Fibroblast of lung (primary cell): ENCODE measurements around the gene CENPX. TPM values are rescaled to one million over a fixed set of nuclear protein-coding genes. Genes with fewer than 3 reads are reported as not detected.

Source experiments
- DNase-seq, 2 donors: peaks; one replicate each; pipeline versions ENCODE4 v3.0.0 to v3.0.0-alpha.2; 2010; ENCODE audit warnings: low read depth in 2 of 2
- H2AFZ ChIP-seq: 2 replicates; pipeline ENCODE4 v1.5.1; 2012; ENCODE audit warnings: low read length, control low read depth, inconsistent platforms
- H3K27ac ChIP-seq: 2 replicates; pipeline ENCODE4 v1.5.1; 2011; ENCODE audit warnings: low read length, control low read depth; ENCODE audit not compliant: insufficient read depth
- H3K27me3 ChIP-seq: 2 replicates; pipeline ENCODE4 v1.5.1; 2011; ENCODE audit warnings: mild to moderate bottlenecking, low read length; ENCODE audit not compliant: control insufficient read depth, insufficient read depth
- H3K36me3 ChIP-seq: 2 replicates; pipeline ENCODE4 v1.5.1; 2011; ENCODE audit warnings: low read length; ENCODE audit not compliant: control insufficient read depth, insufficient read depth
- H3K4me1 ChIP-seq: 2 replicates; pipeline ENCODE4 v1.5.1; 2011; ENCODE audit warnings: low read length; ENCODE audit not compliant: control insufficient read depth, insufficient read depth; ENCODE audit errors: extremely low read depth
- H3K4me2 ChIP-seq: 2 replicates; pipeline ENCODE4 v1.5.1; 2011; ENCODE audit warnings: low read length, control low read depth; ENCODE audit not compliant: insufficient read depth; ENCODE audit errors: extremely low read depth
- H3K4me3 ChIP-seq, 4 experiments: fragments of 200-600 bp in 1 of 4; sonication (generic) in 1 of 4; replicated peaks in 1 of 4; 2 replicates each; pipeline ENCODE4 v1.5.1; 2011 to 2016; ENCODE audit warnings: low read length in 4 of 4, low read depth in 3 of 4, mild to moderate bottlenecking in 3 of 4, control low read depth in 2 of 4, inconsistent platforms in 1 of 4, mixed read lengths in 1 of 4; ENCODE audit not compliant: insufficient read depth in 1 of 4; ENCODE audit errors: control extremely low read depth in 1 of 4
- H3K79me2 ChIP-seq: 2 replicates; pipeline ENCODE4 v1.5.1; 2012; ENCODE audit warnings: mild to moderate bottlenecking, low read length, inconsistent platforms; ENCODE audit not compliant: control insufficient read depth, insufficient read depth
- H3K9ac ChIP-seq: 2 replicates; pipeline ENCODE4 v1.5.1; 2011; ENCODE audit warnings: mild to moderate bottlenecking, low read length, control low read depth; ENCODE audit not compliant: insufficient read depth
- H3K9me3 ChIP-seq: 2 replicates; pipeline ENCODE4 v1.5.1; 2012; ENCODE audit warnings: low read depth, low read length; ENCODE audit not compliant: control insufficient read depth, insufficient read depth
- H4K20me1 ChIP-seq: 2 replicates; pipeline ENCODE4 v1.5.1; 2011; ENCODE audit warnings: low read length; ENCODE audit not compliant: control insufficient read depth, insufficient read depth; ENCODE audit errors: extremely low read depth
- CTCF ChIP-seq, 2 donors: IDR thresholded peaks in 1 of 2; conservative IDR thresholded peaks in 1 of 2; 1 replicate in 1 of 2; 2 replicates in 1 of 2; pipeline ENCODE4 v1.5.1; 2011 to 2012; ENCODE audit warnings: low read length in 2 of 2, control low read depth in 1 of 2, inconsistent platforms in 1 of 2, low read depth in 1 of 2, mild to moderate bottlenecking in 1 of 2
- EZH2 ChIP-seq: IDR thresholded peaks from 2 replicates; pipeline ENCODE4 v1.5.1; 2012; ENCODE audit warnings: low read length, control low read depth, mild to moderate bottlenecking; ENCODE audit errors: missing control alignments
- polyA plus RNA-seq, 2 donors: library from polyadenylated mRNA; depleted of rRNA in 1 of 2; stranded (reverse) in 1 of 2; unstranded in 1 of 2; fragments of >200 nt; gene quantifications; 2 replicates each; pipeline ENCODE4 v1.2.1, GENCODE V29; 2011 to 2012; ENCODE audit warnings: missing spikeins in 1 of 2
- total RNA-seq: library from RNA; depleted of rRNA; stranded (reverse); fragments of >200 nt; gene quantifications from 2 replicates; pipeline ENCODE4 v1.2.1, GENCODE V29; 2014

CENPX gene
- total and polyA plus RNA-seq, 2 donors (not counting 1 experiment from before 2014, with no cell fraction given), result 29.2 to 30.4 TPM

- no peak for DNase-seq
- H3K79me2 ChIP-seq, result no peaks in the 10 kb centered on the region
- H2AFZ ChIP-seq, result no peak overlapping the region
- H3K36me3 ChIP-seq, result peaks cover 12% of the 10 kb centered on the region
- H3K4me2 ChIP-seq, result no peak overlapping the region
- no peaks in the 10 kb centered on the region for H4K20me1 ChIP-seq
- TF ChIP-seq EZH2 (no peak), CTCF (conservative IDR thresholded peaks at IDR 0.05 in 1 of 2, IDR thresholded peaks at IDR 0.05 in 1 of 2; ENCODE audit: low read depth in 1 of 2, low read length in 2 of 2) (no peak)
- no peak overlapping the region for H3K27ac ChIP-seq
- no peaks in the 10 kb centered on the region for H3K9me3 ChIP-seq
- H3K27me3 ChIP-seq, result no peaks in the 10 kb centered on the region
- no peak overlapping the region for H3K4me3 ChIP-seq
- H3K9ac ChIP-seq, result no peak overlapping the region
- no peaks in the 10 kb centered on the region for H3K4me1 ChIP-seq
These were observed 41.9 kb downstream of the CENPX start for GRCh38 chr17:81980707-81981343.

GRCh38 chr17:81980122-81980521 lies 42.6 kb downstream of the CENPX start:
- Histone ChIP-seq H4K20me1 (no peaks in the 10 kb centered on the region), H3K27me3 (no peaks in the 10 kb centered on the region), H3K4me1 (no peaks in the 10 kb centered on the region), H3K36me3 (peaks cover 7% of the 10 kb centered on the region), H3K9ac (no peak overlapping the region), H3K79me2 (no peaks in the 10 kb centered on the region), H3K9me3 (no peaks in the 10 kb centered on the region), H3K27ac (no peak overlapping the region), H3K4me2 (no peak overlapping the region), H3K4me3 (no peak overlapping the region), H2AFZ (no peak overlapping the region)
- TF ChIP-seq CTCF (conservative IDR thresholded peaks at IDR 0.05 in 1 of 2, IDR thresholded peaks at IDR 0.05 in 1 of 2; ENCODE audit: low read depth in 1 of 2, low read length in 2 of 2) (no peak), EZH2 (no peak)
- DNase-seq, result no peak

GRCh38 chr17:81978524-81979298 lies 44.0 kb downstream of the CENPX start:
- no peak overlapping the region for H3K4me2 ChIP-seq
- TF ChIP-seq EZH2 (no peak), CTCF (conservative IDR thresholded peaks at IDR 0.05 in 1 of 2, IDR thresholded peaks at IDR 0.05 in 1 of 2; ENCODE audit: low read depth in 1 of 2, low read length in 2 of 2) (no peak)

More at GRCh38 chr17:81978524-81979298, 44.0 kb downstream of the CENPX start:
- no peak overlapping the region for H3K9ac ChIP-seq
- H3K4me1 ChIP-seq, result no peaks in the 10 kb centered on the region
- H3K27me3 ChIP-seq, result no peaks in the 10 kb centered on the region
- no peak for DNase-seq
- no peak overlapping the region for H2AFZ ChIP-seq
- no peak overlapping the region for H3K27ac ChIP-seq
- H3K36me3 ChIP-seq, result peaks cover 1% of the 10 kb centered on the region
- no peaks in the 10 kb centered on the region for H4K20me1 ChIP-seq
- peak overlapping the region in 2 of 4 experiments; percentile 84 to 88 for H3K4me3 ChIP-seq
- no peaks in the 10 kb centered on the region for H3K79me2 ChIP-seq
- H3K9me3 ChIP-seq, result no peaks in the 10 kb centered on the region
